Jurkat, Clone E6-1 (cell line): ENCODE measurements around the gene DRAXIN.

Source experiments
- DNase-seq: peaks from one replicate; pipeline ENCODE4 v3.0.0-alpha.2; 2011; ENCODE audit warnings: low read depth, low spot score
- H3K4me3 ChIP-seq: 2 replicates; pipeline ENCODE4 v1.5.1; 2011; ENCODE audit warnings: mild to moderate bottlenecking, low read length, control low read depth, moderate library complexity

DRAXIN gene

GRCh38 chr1:11681071-11681771 lies 10.3 kb upstream of the DRAXIN start, which contains the start of gene MAD2L2:
MAD2L2 (minus strand) TSS chr1:11681148; CDS start chr1:11680601, 547 bp downstream.
- H3K4me3 ChIP-seq: peak within 1 kb of the TSS; percentile 95

GRCh38 chr1:11682287-11682771 lies 9.2 kb upstream of the DRAXIN start:
- no peak for DNase-seq
- H3K4me3 ChIP-seq: peak overlapping the region; percentile 95

More at GRCh38 chr1:11681071-11681771, 10.3 kb upstream of the DRAXIN start, which contains the start of gene MAD2L2:
- DNase-seq: peak; percentile 95

GRCh38 chr1:11682799-11683198 lies 8.7 kb upstream of the DRAXIN start:
- DNase-seq: no peak
- H3K4me3 ChIP-seq: no peak overlapping the region

DNA sequence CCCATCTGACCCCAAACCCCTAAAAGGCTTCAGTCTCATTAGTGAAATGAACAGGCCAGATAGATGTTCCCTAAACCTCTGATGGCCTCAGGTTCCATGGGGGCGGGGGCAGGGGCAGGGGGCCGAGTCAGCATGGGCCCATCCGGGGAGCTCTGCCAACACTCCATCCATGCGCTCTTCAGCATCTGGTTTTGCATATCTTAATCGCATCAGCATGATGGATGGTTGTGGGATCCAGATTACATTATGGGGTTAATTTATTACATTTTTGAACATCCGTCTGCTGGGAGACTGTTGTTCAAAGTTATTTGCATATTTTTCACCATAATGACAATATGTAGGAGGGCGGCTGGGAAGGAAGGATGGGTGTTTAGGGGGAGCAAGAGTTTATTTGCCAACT lies 7.4 kb upstream of the DRAXIN start:
- no peak for DNase-seq
- H3K4me3 ChIP-seq: no peak overlapping the region

DNA sequence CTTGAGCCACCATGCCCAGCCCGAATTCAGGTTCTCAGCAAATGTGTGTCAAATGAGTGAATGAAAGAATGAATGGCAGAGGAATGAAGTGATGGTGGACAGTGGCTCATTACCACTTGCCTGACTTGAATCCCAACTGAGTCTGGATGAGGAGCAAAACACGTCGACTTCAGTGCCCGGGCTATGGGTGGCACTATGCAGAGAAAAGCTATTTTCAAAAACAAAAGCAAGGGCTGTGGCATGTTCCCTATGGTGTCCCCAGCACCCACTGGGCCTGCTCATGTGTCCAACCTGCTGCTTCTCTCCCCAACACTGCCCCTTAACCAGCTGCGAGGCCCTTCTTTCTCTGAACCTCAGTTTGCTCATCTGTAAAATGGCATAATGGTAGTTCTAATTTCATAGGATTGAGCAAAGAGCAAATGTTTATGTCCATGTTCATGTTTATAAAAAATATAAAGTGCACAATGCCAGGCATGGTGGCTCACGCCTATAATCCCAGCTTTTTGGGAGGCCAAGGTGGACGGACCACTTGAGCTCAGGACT lies 6.2 kb upstream of the DRAXIN start:
- no peak overlapping the region for H3K4me3 ChIP-seq
- DNase-seq: no peak

DNA sequence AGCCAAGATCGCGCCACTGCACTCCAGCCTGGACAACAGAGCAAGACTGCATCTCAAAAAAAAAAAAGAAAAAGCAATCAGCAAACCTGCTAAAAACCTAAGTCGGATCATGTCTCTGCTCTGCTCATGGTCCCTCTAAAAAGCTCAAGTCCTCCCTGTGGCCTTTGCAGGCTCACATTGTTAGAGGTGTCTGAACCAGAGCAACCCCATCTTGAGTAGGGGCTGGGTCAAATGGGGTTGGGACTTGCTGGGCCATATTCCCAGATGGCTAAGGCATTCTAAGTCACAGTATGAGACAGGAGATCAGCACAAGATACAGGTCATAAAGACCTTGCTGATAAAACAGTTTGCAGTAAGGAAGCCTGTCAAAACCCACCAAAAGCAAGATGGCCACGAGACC lies 3.0 kb upstream of the DRAXIN start:
- DNase-seq: no peak
- H3K4me3 ChIP-seq: no peak overlapping the region

DNA sequence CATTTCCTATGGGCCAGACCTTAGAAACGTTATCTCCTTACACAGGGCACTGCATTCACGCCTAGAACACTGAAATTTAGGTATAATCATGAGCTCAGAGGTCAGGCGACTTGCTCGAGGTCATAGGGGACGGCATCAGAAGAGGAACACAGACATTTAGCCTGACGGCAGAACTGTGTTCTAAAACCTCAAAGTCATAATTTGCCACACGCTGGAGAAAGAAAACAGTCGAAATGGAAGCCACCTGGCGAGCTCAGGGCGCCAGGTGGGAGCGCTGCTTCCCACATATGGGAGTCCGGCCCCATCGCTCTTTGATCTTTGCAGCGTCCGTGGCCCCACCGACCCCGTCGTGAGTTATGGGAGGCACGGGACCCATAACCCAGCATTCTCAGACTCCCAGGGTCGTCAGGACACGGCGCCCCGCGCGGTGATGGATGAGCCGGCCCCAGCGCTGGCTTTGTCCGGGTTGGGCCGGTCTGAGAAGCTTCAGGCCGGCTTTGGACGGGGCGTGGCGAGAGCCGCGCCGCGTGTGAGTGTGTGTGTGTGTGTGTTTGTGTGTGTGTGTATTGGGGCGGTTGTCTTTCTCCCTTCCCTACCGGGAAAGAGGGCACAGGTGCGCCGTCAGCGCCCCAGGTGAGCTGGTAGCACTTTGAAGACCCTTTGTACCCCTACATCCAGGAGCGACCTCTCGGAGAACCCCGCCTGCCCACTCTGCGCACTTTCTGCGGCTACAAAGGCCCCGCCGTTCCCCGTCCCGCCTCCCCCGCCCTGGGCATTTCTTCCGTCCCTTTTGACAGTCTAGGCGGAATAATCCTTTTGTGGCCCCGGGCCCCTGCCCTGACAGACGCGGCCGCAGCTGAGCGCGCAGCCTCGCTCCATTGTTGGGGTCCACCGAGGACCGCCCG lies 861 bp upstream of the DRAXIN start:
- no peak for DNase-seq
- peak overlapping the region; percentile 62 for H3K4me3 ChIP-seq

GRCh38 chr1:11691928-11692711 lies 610 bp downstream of the DRAXIN start:
- DNase-seq: no peak
- peak overlapping the region; percentile 62; the same call in 1 of the 2 replicates for H3K4me3 ChIP-seq

GRCh38 chr1:11693024-11693590 lies 1.6 kb downstream of the DRAXIN start:
- no peak overlapping the region for H3K4me3 ChIP-seq
- peak; percentile 32 for DNase-seq

GRCh38 chr1:11693917-11694316 lies 2.4 kb downstream of the DRAXIN start:
- DNase-seq: no peak
- H3K4me3 ChIP-seq: no peak overlapping the region

- no peak for DNase-seq
- H3K4me3 ChIP-seq: no peak overlapping the region
Observed at GRCh38 chr1:11695861-11696260, 4.4 kb downstream of the DRAXIN start.

GRCh38 chr1:11697188-11697892 lies 5.8 kb downstream of the DRAXIN start:
- H3K4me3 ChIP-seq: no peak overlapping the region
- DNase-seq: no peak

- no peak for DNase-seq
- H3K4me3 ChIP-seq: no peak overlapping the region
Observed at GRCh38 chr1:11697893-11698210, 6.3 kb downstream of the DRAXIN start.

DNA sequence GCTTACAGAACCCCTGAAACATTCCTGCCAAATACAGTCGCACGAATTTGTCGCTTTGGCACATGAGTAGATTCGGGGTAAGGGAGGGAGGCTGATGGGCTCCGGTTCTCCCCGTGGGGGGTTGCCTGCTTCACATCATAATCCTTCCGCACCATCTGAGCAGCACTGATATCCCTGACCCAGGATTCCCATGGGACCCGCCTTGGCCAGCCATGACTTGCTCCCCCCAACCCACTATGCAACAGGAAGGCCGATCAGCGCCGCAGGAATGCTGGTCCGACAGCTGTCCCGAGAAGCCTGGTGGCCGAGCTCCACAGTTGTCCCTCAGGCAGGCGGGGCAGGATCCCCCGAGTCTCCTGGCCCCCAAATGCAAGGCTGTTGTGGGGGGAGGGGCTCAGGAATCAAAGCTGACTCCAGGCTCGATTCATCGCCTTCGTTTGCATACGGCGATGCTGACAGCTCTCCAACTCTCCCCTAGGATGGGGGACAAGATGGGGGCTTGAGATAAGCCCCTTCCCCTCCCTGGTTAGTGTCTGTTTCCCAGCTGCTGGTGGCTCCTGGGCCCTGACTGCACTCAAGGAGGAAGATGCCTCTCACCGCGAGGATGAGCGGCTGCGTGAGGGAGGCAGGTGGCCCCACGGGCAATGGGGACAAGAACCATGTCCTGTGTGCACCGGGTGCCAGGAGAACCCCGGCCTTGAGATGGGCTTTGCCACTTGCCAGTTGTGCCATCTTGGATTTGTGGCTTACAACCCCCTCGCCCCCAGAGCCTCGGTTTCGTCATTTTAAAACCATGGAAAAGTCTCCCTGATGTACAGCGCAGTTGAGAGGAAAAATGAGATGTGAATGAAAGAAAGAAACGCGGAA lies 9.3 kb downstream of the DRAXIN start:
- DNase-seq: no peak
- H3K4me3 ChIP-seq: no peak overlapping the region

DNA sequence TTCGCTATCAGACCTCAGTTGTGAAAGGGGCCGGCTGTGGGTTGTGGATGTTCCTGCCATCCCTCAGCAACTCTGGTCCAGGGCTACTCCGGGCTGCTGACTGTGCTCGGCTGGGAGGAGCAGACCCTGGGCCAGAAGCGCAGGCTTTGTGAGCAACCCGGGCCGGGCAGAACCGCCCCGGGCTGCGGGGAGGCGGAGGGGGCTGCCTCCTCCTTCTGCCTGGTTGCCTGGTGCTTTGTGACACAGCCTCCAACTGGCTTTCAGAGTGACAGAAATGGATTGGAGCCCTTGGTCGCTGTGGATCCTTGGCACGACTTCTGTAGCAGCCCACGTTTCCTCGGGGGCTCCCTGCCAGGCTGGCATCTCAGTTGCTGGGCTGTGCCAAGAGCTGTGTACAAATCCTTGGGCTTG lies 10.0 kb downstream of the DRAXIN start:
- DNase-seq: no peak

DNA sequence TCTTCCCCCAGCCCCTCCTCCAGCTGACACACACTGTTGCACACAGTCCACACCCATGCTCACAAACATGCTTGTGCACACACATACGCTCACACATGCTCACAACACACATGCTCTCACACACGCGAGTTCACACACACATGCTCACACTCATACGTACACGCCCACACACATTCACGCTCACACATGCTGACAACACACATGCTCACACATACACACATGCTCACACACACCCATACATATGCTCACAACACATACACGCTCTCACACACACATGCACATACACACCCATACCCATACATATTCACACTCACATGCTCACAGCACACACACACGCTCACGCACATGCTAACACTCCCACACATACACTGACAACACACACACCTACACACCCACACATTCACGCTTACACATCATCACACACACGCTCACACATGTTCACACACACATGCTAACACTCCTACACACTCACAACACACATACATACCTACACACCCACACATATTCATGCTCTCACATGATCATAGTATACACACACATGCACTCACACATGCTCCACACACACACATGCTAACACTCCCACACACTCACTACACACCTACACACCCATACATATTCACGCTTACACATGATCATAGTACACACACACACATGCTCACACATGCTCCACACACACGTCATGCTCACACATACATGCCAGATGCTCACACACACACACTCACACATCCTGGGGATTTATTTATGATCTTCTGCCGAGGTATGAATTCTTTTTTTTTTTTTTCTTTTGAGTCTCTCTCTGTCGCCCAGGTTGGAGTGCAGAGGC lies 10.7 kb downstream of the DRAXIN start:
- no peak for DNase-seq
- H3K4me3 ChIP-seq: no peak overlapping the region

More for the DNA sequence above, 10.0 kb downstream of the DRAXIN start:
- no peak overlapping the region for H3K4me3 ChIP-seq
